AG04449 (cell line): ENCODE measurements around the gene ELAC1.

Experiments
- CTCF ChIA-PET: fragments of 350-600 bp; formaldehyde crosslinking; extraction: SDS; loops from one replicate; lab custom pipeline; 2021; ENCODE audit warnings: antibody characterized with exemption; lab: Yijun Ruan, JAX
- POLR2A ChIA-PET: fragments of 400-600, 350-600 bp; formaldehyde crosslinking; extraction: SDS; loops from one replicate; lab custom pipeline; 2020; ENCODE audit warnings: antibody characterized with exemption, inconsistent platforms; lab: Yijun Ruan, JAX
- DNase-seq: peaks from one replicate; pipeline ENCODE4 v3.0.0-alpha.2; 2010; ENCODE audit warnings: low read depth, low spot score
- H3K4me3 ChIP-seq: 2 replicates; pipeline ENCODE4 v1.5.1; 2011; ENCODE audit warnings: low read depth, mild to moderate bottlenecking, control low read depth, low read length
- TF ChIP-seq, protein P1 (sequence below): IDR thresholded peaks from one replicate; pipeline ENCODE4 v1.5.1; 2011; ENCODE audit warnings: mild to moderate bottlenecking, moderate library complexity, low read length, control low read depth, inconsistent platforms; ENCODE audit not compliant: insufficient read depth; ENCODE audit errors: missing control alignments

The ELAC1 gene

GRCh38 chr18:51029694-51030536, 62.1 kb downstream of the ELAC1 start, which contains the start of gene SMAD4:
Gene SMAD4 (plus strand): TSS chr18:51030213. CDS start chr18:51047047, 16,834 bp downstream.
- DNase-seq: peak; percentile 65
- TF ChIP-seq, protein P1, sequence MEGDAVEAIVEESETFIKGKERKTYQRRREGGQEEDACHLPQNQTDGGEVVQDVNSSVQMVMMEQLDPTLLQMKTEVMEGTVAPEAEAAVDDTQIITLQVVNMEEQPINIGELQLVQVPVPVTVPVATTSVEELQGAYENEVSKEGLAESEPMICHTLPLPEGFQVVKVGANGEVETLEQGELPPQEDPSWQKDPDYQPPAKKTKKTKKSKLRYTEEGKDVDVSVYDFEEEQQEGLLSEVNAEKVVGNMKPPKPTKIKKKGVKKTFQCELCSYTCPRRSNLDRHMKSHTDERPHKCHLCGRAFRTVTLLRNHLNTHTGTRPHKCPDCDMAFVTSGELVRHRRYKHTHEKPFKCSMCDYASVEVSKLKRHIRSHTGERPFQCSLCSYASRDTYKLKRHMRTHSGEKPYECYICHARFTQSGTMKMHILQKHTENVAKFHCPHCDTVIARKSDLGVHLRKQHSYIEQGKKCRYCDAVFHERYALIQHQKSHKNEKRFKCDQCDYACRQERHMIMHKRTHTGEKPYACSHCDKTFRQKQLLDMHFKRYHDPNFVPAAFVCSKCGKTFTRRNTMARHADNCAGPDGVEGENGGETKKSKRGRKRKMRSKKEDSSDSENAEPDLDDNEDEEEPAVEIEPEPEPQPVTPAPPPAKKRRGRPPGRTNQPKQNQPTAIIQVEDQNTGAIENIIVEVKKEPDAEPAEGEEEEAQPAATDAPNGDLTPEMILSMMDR: no peak
- ChIA-PET CTCF (interaction anchor here (0.6 to 3.0 kb wide), 7 partner anchors 11 to 46 kb away, joined by 3 to 24 read pairs (median 4); no protein-coding TSS in a partner anchor), POLR2A (interaction anchor here (0.5 to 1.9 kb wide), 6 partner anchors 9 to 182 kb away, joined by 3 to 11 read pairs (median 4); partner anchors contain the start of genes ELAC1 and ME2)
- peak within 1 kb of the TSS; percentile 84 for H3K4me3 ChIP-seq

DNA sequence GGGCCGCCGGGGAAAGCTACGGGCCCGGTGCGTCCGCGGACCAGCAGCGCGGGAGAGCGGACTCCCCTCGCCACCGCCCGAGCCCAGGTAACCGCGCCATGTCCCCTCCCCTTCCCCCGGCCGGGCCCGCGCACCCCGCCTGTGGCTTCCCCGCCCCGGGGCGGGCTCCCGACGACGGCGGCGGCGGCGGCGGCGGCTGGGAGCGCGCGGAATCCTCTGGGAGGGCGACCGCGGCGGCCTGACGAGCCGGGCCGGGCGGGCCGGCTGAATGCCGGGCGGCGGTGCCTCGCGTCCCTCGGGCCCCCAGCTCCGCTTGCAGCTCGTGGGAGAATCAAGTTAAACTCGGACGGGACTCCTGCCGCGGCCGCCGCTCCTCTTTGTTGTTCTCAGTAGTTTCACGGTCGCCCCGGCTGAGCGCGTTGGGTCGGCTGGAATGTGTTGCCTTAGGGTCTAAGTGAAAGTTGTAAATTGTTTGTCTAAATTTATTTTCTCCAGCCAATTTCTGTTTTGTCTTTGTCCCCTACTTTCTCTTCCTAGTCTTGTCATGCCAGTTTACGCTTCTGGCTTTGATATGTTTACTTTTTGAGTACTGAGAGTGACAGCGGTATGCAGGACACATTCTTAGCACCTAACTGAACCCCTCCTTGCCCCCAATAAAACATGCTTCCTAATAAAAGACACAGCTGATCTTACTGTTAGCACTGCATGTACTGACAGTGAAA, 62.9 kb downstream of the ELAC1 start:
- CTCF ChIA-PET: interaction anchor here (0.6 to 3.0 kb wide), 4 partner anchors 10 to 47 kb away, joined by 3 to 24 read pairs (median 4); no protein-coding TSS in a partner anchor
- H3K4me3 ChIP-seq: peak overlapping the region; percentile 84
- TF ChIP-seq, protein P1: no peak
- POLR2A ChIA-PET: interaction anchor here (0.5 to 1.9 kb wide), 7 partner anchors 8 to 183 kb away, joined by 3 to 11 read pairs (median 4); partner anchors contain the start of genes ELAC1 and ME2
- DNase-seq: no peak

- POLR2A ChIA-PET: interaction anchor here (1.3 kb wide), 1 partner anchor 64 kb away, joined by 4 read pairs; the partner anchor contains the start of gene ELAC1
- CTCF ChIA-PET: interaction anchor here (1.0 to 3.0 kb wide), 2 partner anchors 15 to 19 kb away, joined by 3 to 24 read pairs; no protein-coding TSS in a partner anchor
- DNase-seq: no peak
- TF ChIP-seq, protein P1: no peak
- H3K4me3 ChIP-seq: peak overlapping the region; percentile 84
Observed at GRCh38 chr18:51032193-51032592, 64.4 kb downstream of the ELAC1 start.

DNA sequence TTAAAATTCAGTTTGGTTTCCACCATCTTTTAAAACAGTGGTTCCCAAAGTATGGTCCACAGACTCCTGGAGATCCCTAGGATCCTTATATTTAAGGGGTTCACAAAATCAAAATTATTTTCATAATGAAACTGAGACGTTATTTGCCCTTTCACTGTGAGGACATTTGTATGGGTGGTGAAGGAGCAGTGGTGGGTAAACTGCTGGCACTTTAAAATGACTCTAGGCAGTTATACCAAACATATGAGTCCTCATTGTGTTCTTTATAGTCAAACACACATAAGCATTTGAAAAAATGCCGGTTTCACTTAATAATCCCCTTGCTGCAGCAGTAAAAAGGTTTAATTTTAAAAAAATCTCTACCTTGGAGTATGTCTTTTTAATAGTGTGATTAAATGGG, 69.4 kb downstream of the ELAC1 start:
- POLR2A ChIA-PET: no interaction called here

More for the DNA sequence above, 69.4 kb downstream of the ELAC1 start:
- TF ChIP-seq, protein P1: no peak
- H3K4me3 ChIP-seq: no peak overlapping the region
- DNase-seq: no peak
- CTCF ChIA-PET: interaction anchor here (1.0 to 4.8 kb wide), 2 partner anchors 13 to 17 kb away, joined by 3 to 32 read pairs; no protein-coding TSS in a partner anchor
